RCC 7860 (cell line): ENCODE results near the gene PLPPR5.
"Not testable (repeated sequence)": the region's sequence is repeated elsewhere in the genome, so short reads cannot be mapped to it uniquely, and the experiment has no call there.

Source experiments
- DNase-seq: peaks from one replicate; pipeline ENCODE4 v3.0.0-alpha.2; 2015; ENCODE audit warnings: low spot score
- FAIRE-seq: peaks from 2 replicates; lab custom pipeline; 2012; peaks lifted over from hg19 to GRCh38; lab: Jason Lieb, UNC

Gene PLPPR5

DNA sequence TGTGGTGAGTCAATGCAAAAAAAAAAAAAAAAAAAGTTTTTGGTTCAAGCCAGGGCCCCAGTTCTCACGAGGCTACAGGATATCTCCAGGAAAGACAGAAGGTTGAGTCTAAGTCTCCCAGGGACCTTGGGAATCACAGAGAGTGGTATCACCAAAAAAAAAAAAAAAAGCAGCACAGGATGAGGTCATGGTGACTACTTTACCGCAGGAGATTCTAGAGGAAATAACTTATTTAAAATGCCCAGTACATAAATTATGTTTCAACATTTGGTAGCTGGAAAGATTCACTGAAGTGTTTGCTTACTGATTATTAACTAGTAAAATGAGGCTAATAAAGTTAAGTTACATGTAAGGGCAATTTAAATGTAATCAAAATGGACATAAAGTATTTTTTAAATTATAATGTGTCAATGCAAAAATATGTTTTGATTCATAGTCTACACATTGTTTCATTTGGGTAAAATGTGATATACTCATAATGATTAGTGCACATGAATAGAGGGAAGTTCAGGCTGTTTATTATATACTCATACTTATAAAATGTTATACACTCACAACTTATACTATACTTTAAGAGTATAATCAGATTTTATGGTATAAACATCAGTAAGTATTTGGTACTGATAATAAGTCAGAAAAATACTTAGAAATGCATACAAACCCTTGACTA, 84.1 kb downstream of the PLPPR5 start:
- peak; percentile 91 for FAIRE-seq

GRCh38 chr1:98919652-98920051, 85.0 kb downstream of the PLPPR5 start:
- FAIRE-seq = no peak

More for the DNA sequence above, 84.1 kb downstream of the PLPPR5 start:
- peak; percentile 55 for DNase-seq

DNA sequence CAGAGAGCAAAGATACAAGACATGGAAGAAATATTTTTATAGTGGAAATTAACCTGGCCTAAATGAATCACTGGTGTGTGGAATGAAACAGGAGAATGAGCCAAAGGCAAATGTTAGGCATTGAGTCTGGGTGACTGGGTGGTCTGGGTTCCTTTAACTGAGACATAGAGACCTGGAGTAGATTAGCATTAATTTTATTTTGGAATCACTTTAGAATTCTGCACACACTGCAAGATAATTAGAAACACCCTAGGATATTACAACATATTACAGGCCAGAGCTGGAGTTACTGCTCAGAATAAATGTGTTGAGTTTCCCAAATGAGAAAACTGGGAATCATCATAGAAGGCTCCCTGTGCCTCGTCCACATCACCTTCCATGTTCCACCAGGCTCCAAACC, 85.5 kb downstream of the PLPPR5 start:
- FAIRE-seq (no peak), DNase-seq (no peak)

More at GRCh38 chr1:98919652-98920051, 85.0 kb downstream of the PLPPR5 start:
- DNase-seq = no peak

DNA sequence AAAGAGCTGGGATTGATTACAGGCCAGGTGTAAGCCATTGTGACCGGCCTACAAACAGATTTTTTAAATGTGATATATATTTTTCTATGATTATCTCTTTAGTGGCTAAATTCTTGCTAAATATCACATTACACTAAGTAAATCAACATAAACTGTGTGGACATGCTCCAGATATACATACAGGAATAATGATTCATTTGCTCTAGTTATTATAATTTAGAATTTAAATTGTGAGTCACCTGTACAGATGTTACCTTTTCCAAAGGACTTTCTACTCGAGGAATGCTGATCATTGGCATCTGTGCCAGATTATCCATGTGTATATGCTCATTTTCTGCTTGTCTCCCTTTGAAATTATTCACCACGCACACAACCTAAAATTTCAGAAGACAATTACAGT, 90.1 kb downstream of the PLPPR5 start:
- no peak for FAIRE-seq
- DNase-seq = no peak

- FAIRE-seq = no peak
- no peak for DNase-seq
These were observed 93.8 kb downstream of the PLPPR5 start for GRCh38 chr1:98910827-98911226.

DNA sequence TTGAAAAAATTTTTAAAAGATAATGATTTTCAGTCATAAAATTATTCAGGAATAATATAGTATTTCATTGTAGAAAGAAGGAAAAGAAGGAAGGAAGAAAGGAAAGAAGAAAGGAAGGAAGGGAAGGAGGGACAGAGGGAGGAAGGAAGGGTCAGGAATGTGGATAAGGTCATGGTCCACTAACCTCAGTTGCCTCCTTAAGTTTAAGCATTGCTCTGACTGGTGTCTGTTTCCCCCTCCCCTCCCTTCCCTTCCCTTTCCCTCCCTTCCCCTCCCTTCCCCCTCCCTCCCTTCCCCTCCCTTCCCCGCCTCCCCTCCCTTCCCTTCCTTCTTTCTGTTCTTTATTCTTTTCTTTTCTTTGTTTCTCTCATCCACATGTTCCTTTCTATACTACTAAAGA, 95.7 kb downstream of the PLPPR5 start:
- no peak for FAIRE-seq
- DNase-seq = no peak

- no peak for DNase-seq
- FAIRE-seq = no peak
These were observed 97.9 kb downstream of the PLPPR5 start for GRCh38 chr1:98906809-98907208.

- no peak for FAIRE-seq
These were observed 98.3 kb downstream of the PLPPR5 start for GRCh38 chr1:98906361-98906760.

GRCh38 chr1:98904684-98905083, 100.0 kb downstream of the PLPPR5 start:
- no peak for FAIRE-seq
- DNase-seq = no peak

More at GRCh38 chr1:98906361-98906760, 98.3 kb downstream of the PLPPR5 start:
- DNase-seq = no peak

DNA sequence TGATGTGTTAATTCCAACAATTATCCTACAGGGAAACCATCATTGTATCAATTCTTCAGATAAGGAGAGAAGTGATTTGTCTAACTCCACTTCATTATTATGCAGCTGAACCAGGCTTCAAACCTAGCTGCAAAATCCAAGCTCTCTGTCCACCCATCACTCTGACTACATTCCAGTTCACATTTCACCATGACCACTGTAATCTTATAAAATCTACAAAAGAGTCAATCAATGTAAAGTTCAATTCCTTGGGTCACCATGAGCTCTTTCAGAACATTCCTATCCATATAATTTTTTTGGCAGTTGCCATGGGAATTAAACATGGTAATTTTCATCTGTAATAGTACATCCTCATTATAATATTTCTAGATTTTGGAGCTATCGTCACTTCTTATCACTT, 100.9 kb downstream of the PLPPR5 start:
- FAIRE-seq (no peak), DNase-seq (no peak)

DNA sequence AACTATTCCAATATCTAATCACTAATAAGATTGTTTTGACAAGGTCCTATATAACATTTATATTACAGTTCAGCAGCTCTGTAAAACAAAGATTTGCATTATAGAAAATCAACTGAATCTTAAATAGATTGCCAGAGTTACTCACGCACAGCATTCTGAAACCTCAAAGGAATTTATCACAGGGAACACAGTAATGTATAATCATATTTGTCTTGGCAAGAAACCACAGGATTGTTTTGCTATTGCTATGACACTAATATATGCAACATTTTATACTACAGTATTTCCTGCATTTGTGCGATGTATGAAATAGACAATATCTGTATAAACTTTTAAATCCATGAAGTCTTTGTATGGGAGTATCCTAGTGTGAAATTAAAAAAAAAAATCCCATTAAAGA, 101.4 kb downstream of the PLPPR5 start:
- peak; percentile 25 for DNase-seq
- no peak for FAIRE-seq

- DNase-seq (no peak), FAIRE-seq (no peak)
These were observed 105.7 kb downstream of the PLPPR5 start for GRCh38 chr1:98898940-98899339.

GRCh38 chr1:98897479-98897878, 107.2 kb downstream of the PLPPR5 start:
- no peak for DNase-seq
- FAIRE-seq = no peak

DNA sequence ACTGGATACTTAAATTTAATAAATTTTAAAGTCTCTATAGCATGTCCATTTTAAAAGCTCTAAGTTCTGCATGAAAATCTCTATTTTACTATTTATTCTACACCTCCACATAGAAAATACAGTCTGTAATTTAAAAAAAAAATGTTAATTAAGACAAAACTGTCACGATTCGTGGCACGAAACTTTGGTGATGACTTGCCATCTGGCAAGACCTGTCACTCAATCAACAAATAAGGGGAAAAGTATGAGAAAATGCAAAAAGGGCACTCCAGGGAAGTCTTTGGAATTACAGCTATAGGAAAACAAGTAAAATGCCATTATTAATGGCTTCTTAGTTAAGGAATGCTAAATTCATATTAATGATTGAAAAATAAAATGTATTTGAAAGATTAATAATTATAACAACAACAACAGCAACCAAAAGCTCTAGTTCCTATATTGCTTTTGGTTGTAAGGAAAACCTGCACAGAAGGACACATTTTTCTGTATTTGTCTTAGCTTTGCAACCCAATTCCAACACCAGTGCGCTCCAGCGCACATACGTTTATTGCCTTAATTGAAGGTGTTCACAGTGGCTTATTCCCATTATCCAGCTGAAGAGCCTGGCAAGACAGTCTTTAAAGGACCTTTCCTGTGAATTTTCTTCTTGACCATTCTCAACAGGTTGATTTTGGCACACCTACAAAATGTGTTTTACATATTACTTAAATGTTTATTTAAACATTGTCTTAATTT, 107.8 kb downstream of the PLPPR5 start:
- DNase-seq = no peak

DNA sequence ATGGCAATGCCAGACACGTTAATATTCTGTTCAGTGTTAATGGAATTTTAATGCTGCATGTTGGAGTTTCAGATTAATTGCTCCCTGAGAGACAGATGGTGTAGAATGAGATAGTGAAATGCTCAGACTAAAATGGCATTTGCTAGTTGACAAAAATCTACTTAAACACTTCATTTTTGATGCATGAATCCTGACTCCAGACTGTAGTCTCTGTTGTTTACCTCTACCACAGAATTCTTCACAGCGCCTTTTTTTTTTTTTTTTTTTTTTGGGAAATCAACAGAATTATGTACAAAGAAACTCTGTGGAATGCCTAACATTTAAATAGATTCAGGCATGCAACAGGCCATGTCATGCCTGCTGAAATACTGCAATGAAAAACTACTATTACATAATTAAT, 111.3 kb downstream of the PLPPR5 start:
- no peak for DNase-seq

More for the DNA sequence above, 107.8 kb downstream of the PLPPR5 start:
- no peak for FAIRE-seq

DNA sequence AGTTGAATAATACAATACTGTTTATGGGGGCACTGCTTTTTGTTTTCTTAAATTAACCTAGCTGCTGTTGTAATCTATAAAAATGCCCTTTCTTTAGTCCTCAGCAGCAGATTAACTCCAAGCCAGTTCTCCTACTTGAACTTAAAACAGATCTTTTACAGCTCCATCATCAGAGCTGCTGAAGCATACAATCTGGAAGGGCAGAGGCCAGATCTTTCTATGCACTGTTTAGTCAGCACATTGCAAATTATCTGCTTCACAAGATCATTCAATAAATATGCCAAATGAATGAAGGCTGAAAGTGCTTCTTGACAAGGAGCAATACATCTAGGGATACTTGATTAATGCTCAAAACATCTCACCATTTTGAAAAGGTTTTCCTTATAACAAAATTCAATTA, 115.8 kb downstream of the PLPPR5 start:
- no peak for FAIRE-seq
- DNase-seq = no peak

More for the DNA sequence above, 111.3 kb downstream of the PLPPR5 start:
- no peak for FAIRE-seq

DNA sequence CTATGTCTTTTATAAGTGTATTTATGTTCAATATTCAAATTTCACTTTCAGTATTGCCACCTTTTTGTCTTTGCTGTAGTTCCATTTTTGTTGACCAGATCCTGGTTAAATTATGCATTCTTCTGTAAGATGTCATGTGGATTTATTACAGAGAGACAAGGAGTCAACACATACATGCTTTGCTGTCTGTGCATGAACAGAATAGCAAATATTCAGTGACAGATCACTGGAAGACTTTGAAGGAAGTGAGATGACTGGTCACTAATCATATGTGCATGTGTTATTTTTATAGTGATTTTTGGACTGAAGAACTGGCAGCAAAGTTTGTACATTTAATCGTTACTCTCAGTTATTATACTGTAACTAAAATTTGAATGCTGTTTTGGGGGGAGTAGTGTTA, 117.2 kb downstream of the PLPPR5 start:
- no peak for FAIRE-seq
- no peak for DNase-seq

- DNase-seq = no peak
- no peak for FAIRE-seq
These were observed 119.8 kb downstream of the PLPPR5 start for GRCh38 chr1:98884864-98885263.

- FAIRE-seq = no peak
- no peak for DNase-seq
These were observed 122.8 kb downstream of the PLPPR5 start for GRCh38 chr1:98881901-98882300.

GRCh38 chr1:98881234-98881633, 123.4 kb downstream of the PLPPR5 start:
- not testable (repeated sequence) for FAIRE-seq, DNase-seq

GRCh38 chr1:98874828-98875227, 129.8 kb downstream of the PLPPR5 start:
- no peak for FAIRE-seq
- DNase-seq = no peak
